Measurements from ENCODE around the gene VIM.

DNA sequence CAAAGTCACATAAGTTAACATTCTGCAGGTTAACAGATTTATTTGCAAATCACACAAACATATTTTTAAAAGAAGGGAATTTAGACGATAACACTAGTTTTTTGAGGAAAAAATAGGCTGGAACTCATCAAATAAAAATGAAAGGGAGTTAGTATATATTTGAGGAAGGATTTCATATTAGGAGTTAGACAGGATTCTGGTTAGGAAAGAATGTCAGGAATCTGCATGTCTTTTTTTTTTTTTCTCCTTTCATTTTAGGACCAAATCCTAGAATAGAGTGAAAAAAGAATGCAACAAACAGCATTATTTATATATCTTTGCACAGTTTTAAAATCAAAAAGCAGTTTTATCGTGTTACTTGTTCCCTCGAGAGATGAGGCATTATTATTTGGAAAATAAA lies 17.7 kb upstream of the VIM start:
- TF ChIP-seq, protein P1, sequence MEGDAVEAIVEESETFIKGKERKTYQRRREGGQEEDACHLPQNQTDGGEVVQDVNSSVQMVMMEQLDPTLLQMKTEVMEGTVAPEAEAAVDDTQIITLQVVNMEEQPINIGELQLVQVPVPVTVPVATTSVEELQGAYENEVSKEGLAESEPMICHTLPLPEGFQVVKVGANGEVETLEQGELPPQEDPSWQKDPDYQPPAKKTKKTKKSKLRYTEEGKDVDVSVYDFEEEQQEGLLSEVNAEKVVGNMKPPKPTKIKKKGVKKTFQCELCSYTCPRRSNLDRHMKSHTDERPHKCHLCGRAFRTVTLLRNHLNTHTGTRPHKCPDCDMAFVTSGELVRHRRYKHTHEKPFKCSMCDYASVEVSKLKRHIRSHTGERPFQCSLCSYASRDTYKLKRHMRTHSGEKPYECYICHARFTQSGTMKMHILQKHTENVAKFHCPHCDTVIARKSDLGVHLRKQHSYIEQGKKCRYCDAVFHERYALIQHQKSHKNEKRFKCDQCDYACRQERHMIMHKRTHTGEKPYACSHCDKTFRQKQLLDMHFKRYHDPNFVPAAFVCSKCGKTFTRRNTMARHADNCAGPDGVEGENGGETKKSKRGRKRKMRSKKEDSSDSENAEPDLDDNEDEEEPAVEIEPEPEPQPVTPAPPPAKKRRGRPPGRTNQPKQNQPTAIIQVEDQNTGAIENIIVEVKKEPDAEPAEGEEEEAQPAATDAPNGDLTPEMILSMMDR (conservative IDR thresholded peaks at IDR 0.05 in 1 of 2, IDR thresholded peaks at IDR 0.05 in 1 of 2; ENCODE audit: low read depth in 1 of 2, low read length in 2 of 2): no peak
- TF ChIP-seq EZH2 (IDR thresholded peaks at IDR 0.05; ENCODE audit: low read length, missing control alignments): no peak

Measured in fibroblast of lung (primary cell).